Heart left ventricle (tissue), 13 donors: ENCODE measurements around the gene P4HB.

Experiments
- CTCF ChIP-seq, 12 donors: fragments of 200-600 bp; sonication (generic) in 4 of 12; IDR thresholded peaks; one replicate each; pipeline versions ENCODE4 v1.5.0 to v1.8.0; 2018 to 2022; ENCODE audit warnings: antibody characterized with exemption in 12 of 12, mild to moderate bottlenecking in 5 of 12
- POLR2A ChIP-seq, 2 donors: fragments of 450-650 bp; IDR thresholded peaks; one replicate each; pipeline ENCODE4 v1.6.1; 2017; ENCODE audit warnings: antibody characterized with exemption in 2 of 2, mild to moderate bottlenecking in 2 of 2, moderate library complexity in 2 of 2
- donor health status: ischemic (EF 13 %, LVEDD 7.1; RV severe dilation, severe dysfunction).
- donor health status: DM: no; HTN: yes; CAD: no.
- donor health status: DM: no; HTN: no; CAD: no.
- donor health status: ischemic (EF 25% LVEDD 6.9; RV normal size, moderate dysfunction).
- donor health status: ischemic (EF 25% LVEDD 5.7; RV mildly dilated, moderate dysfunction).
- donor health status: ischemic (EF 35%, LVEDD 5.7; RV mildly dilated, moderate dysfunction).
- donor health status: nonischemic (EF 11% LVEDD 7.7; RV severe dilation, severe dysfunction).
- donor health status: DM: yes; HTN: yes; CAD: no.
- donor health status: PGD.
- donor health status: ischemic (EF 29% LVEDD 5.4; RV normal size, mild dysfunction).
- donor health status: nonischemic (EF 23%, LVEDD 6.1; RV moderate dilation, normal function).

- TF ChIP-seq CTCF (IDR thresholded peaks at IDR 0.05), result no peak
- no peak for TF ChIP-seq POLR2A (IDR thresholded peaks at IDR 0.05)
These were observed 46.3 kb upstream of the P4HB start for GRCh38 chr17:81906476-81907218.
